ENCODE measurements around the gene FEN1.

DNA sequence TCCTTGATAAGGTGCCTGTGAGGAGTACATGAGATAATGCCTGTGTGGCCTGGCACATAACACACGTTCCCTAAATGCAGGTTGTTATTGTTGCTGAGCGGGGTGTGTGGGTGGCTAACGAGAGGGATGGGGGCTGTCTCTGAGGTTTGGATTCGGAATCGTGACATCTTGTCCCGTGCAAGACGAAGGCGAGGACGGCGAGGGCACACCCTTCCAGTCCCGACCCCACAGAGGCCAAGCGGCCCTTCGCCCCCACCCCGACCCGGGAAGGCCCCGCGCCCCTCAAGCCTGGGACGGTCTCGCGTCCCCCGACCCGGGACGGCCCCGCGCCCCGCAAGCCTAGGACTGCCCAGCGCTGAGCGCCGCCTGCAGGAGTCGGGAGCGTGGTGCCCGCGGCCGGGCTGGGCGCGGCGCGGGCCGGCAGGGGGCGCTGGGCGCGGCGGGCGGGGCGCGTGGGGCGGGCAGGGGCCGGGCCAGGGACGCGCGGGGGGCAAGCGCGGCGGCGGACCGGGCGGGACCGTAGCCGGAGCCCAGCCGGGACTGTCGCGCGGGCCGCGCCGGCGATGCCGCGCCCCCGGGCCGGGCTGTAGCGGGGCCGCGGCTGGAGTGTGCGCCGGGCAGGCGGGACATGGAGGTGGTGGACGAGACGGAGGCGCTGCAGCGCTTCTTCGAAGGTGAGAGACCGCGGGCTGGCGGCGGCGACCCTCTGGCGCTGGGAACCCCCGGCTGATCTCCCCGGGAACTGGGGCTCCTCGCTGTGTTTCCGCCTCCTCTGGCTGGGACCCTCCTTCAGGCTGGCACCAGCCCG lies 40.4 kb upstream of the FEN1 start, which contains the start of gene MYRF:
- TF ChIP-seq, protein P1, sequence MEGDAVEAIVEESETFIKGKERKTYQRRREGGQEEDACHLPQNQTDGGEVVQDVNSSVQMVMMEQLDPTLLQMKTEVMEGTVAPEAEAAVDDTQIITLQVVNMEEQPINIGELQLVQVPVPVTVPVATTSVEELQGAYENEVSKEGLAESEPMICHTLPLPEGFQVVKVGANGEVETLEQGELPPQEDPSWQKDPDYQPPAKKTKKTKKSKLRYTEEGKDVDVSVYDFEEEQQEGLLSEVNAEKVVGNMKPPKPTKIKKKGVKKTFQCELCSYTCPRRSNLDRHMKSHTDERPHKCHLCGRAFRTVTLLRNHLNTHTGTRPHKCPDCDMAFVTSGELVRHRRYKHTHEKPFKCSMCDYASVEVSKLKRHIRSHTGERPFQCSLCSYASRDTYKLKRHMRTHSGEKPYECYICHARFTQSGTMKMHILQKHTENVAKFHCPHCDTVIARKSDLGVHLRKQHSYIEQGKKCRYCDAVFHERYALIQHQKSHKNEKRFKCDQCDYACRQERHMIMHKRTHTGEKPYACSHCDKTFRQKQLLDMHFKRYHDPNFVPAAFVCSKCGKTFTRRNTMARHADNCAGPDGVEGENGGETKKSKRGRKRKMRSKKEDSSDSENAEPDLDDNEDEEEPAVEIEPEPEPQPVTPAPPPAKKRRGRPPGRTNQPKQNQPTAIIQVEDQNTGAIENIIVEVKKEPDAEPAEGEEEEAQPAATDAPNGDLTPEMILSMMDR (IDR thresholded peaks at IDR 0.05), result peak; percentile 29 to 97 (median 55)
- peak; percentile 23 to 50 (median 26) for TF ChIP-seq POLR2A (IDR thresholded peaks at IDR 0.05)

Data from body of pancreas (tissue), 4 donors.